HL-60 (cell line): ENCODE results near the gene TMEM151A.
"Not testable (repeated sequence)": the region's sequence is repeated elsewhere in the genome, so short reads cannot be mapped to it uniquely, and the experiment has no call there.

Experiments used
- DNase-seq, 2 experiments: peaks; one replicate each; pipeline ENCODE4 v3.0.0-alpha.2; 2010 to 2020; ENCODE audit warnings: low read depth in 1 of 2, low spot score in 1 of 2
- H3K27ac ChIP-seq: fragments of 250-450 bp; sonication (Bioruptor Pico); replicated peaks from 2 replicates; pipeline ENCODE4 v1.5.1; 2020; ENCODE audit warnings: mild to moderate bottlenecking, moderate library complexity
- H3K27me3 ChIP-seq: fragments of 250-450 bp; sonication (Bioruptor Pico); 2 replicates; pipeline ENCODE4 v1.5.1; 2021; ENCODE audit warnings: mild to moderate bottlenecking, moderate library complexity; ENCODE audit not compliant: insufficient read depth, poor library complexity, severe bottlenecking
- H3K4me3 ChIP-seq: replicated peaks from 2 replicates; pipeline ENCODE4 v1.5.1; 2011; ENCODE audit warnings: mild to moderate bottlenecking, control low read depth, low read length; ENCODE audit not compliant: insufficient read depth
- GABPA ChIP-seq: IDR thresholded peaks from 2 replicates; pipeline ENCODE4 v1.6.1; 2012; ENCODE audit warnings: low read depth
- POLR2AphosphoS5 ChIP-seq: IDR thresholded peaks from 2 replicates; pipeline ENCODE4 v1.6.1; 2012; ENCODE audit warnings: low read depth
- SPI1 ChIP-seq: IDR thresholded peaks from 2 replicates; pipeline ENCODE4 v1.6.1; 2012; ENCODE audit warnings: low read depth, mild to moderate bottlenecking, borderline replicate concordance
- TF ChIP-seq, protein P1 (sequence below): IDR thresholded peaks from 2 replicates; pipeline ENCODE4 v1.6.1; 2012; ENCODE audit warnings: low read depth; ENCODE audit not compliant: insufficient replicate concordance
- TF ChIP-seq, protein P2 (sequence below): IDR thresholded peaks from one replicate; pipeline ENCODE4 v1.5.1; 2011; ENCODE audit warnings: low read length, control low read depth, inconsistent platforms; ENCODE audit not compliant: insufficient read depth

Gene TMEM151A

DNA sequence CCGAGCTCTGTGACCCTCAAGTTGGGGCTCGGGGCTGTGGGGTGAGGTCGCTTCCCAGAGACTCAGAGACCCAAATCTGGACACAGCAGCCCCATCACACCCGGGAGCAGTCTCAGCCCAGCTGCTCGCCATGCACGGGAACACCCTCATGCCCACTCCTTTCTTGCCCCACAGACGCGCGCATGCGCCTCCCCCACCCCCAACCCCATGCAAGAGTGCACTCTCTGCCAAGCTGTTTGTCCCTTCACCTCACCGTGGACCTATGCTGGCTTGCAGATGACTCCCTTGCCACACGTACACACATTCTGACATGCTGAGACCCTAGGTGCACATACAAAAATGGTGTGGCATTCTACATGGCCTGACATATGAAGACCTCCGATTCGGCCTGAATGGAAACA is 25.6 kb downstream of the TMEM151A start:
- Histone ChIP-seq H3K27ac (peak overlapping the region; percentile 68), H3K4me3 (no peak overlapping the region), H3K27me3 (no peaks in the 10 kb centered on the region)
- DNase-seq, result no peak
- TF ChIP-seq SPI1 (no peak), GABPA (no peak), POLR2AphosphoS5 (no peak)
- TF ChIP-seq, protein P1, sequence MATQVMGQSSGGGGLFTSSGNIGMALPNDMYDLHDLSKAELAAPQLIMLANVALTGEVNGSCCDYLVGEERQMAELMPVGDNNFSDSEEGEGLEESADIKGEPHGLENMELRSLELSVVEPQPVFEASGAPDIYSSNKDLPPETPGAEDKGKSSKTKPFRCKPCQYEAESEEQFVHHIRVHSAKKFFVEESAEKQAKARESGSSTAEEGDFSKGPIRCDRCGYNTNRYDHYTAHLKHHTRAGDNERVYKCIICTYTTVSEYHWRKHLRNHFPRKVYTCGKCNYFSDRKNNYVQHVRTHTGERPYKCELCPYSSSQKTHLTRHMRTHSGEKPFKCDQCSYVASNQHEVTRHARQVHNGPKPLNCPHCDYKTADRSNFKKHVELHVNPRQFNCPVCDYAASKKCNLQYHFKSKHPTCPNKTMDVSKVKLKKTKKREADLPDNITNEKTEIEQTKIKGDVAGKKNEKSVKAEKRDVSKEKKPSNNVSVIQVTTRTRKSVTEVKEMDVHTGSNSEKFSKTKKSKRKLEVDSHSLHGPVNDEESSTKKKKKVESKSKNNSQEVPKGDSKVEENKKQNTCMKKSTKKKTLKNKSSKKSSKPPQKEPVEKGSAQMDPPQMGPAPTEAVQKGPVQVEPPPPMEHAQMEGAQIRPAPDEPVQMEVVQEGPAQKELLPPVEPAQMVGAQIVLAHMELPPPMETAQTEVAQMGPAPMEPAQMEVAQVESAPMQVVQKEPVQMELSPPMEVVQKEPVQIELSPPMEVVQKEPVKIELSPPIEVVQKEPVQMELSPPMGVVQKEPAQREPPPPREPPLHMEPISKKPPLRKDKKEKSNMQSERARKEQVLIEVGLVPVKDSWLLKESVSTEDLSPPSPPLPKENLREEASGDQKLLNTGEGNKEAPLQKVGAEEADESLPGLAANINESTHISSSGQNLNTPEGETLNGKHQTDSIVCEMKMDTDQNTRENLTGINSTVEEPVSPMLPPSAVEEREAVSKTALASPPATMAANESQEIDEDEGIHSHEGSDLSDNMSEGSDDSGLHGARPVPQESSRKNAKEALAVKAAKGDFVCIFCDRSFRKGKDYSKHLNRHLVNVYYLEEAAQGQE, result no peak
- TF ChIP-seq, protein P2, sequence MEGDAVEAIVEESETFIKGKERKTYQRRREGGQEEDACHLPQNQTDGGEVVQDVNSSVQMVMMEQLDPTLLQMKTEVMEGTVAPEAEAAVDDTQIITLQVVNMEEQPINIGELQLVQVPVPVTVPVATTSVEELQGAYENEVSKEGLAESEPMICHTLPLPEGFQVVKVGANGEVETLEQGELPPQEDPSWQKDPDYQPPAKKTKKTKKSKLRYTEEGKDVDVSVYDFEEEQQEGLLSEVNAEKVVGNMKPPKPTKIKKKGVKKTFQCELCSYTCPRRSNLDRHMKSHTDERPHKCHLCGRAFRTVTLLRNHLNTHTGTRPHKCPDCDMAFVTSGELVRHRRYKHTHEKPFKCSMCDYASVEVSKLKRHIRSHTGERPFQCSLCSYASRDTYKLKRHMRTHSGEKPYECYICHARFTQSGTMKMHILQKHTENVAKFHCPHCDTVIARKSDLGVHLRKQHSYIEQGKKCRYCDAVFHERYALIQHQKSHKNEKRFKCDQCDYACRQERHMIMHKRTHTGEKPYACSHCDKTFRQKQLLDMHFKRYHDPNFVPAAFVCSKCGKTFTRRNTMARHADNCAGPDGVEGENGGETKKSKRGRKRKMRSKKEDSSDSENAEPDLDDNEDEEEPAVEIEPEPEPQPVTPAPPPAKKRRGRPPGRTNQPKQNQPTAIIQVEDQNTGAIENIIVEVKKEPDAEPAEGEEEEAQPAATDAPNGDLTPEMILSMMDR, result no peak

DNA sequence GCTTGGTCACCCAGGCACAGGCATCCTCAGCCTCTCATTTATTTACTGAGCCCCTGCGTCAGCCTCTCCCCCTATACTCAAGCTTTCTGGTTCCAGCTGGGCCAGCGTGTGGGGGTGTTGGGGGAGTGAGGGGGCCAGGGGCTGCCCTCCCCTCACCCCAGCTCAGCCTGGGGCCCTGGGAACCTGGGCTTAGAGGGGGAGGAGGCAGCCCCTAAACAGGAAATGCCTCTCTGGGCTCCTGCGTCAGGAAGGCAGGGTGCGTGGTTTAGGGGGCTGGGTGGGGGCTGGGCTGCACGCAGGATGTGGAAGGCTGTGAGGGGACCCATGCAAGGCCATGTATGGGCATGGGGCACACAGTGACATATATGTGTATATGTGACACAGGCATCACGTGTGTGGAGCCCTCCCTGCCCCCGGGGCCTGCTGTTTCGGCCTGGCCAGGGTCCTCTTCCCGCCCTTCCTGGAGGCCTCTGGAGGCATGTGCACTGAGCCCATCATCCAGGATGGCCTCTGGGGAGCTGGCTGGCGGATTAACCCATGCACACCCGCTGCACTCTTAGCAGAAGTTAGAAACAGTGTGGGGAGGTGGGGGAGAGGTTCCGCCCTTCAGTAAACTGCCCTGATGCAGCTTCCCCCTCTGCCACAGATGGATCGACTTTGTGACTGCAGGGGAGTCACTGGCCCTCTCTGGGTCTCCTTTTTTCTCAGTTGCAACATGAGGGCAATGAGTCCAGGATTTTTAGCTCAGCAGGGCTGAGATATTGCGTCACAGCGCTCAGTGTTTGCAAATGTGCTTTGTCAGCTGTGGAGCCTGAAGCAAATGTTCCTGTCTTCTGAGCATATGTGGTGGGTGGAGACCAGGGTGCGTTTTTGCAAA is 26.3 kb downstream of the TMEM151A start:
- Histone ChIP-seq H3K4me3 (no peak overlapping the region), H3K27me3 (no peaks in the 10 kb centered on the region), H3K27ac (peak overlapping the region; percentile 68)
- TF ChIP-seq SPI1, result peak; percentile 52; the same call in 1 of the 2 replicates
- TF ChIP-seq, protein P2, result no peak
- peak; percentile 47; the same call in 1 of the 2 replicates for TF ChIP-seq GABPA
- peak; percentile 81 for TF ChIP-seq POLR2AphosphoS5
- peak; percentile 98 for DNase-seq

DNA sequence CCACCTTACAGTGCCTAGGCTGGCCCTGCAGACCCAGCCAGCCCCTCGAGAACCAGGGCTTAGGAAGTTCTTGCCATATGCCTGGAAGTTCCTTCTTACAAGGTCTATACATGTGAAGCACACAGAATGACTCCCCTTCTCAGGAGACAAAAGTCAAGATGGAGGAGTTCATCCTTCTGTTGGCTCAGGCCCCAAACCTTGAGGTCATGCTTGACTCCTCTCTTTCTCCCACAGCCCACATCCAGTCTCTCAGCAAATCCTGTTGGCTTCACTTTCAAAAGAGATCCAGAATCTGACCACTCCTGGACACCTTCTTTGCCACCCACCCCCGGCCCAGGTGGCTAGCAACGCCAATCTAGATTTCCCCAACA is 26.9 kb downstream of the TMEM151A start:
- Histone ChIP-seq H3K4me3 (no peak overlapping the region), H3K27me3 (no peaks in the 10 kb centered on the region), H3K27ac (peak overlapping the region; percentile 68)
- DNase-seq, result no peak
- no peak for TF ChIP-seq POLR2AphosphoS5
- TF ChIP-seq, protein P1, result no peak
- TF ChIP-seq, protein P2, result no peak

DNA sequence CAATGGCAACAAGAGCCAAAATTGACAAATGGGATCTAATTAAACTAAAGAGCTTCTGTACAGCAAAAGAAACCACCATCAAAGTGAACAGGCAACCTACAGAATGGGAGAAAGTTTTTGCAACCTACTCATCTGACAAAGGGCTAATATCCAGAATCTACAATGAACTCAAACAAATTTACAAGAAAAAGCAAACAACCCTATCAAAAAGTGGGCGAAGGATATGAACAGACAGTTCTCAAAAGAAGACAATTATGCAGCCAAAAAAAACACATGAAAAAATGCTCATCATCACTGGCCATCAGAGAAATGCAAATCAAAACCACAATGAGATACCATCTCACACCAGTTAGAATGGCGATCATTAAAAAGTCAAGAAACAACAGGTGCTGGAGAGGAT is 28.6 kb downstream of the TMEM151A start:
- not testable (repeated sequence) for DNase-seq, H3K27ac ChIP-seq, H3K4me3 ChIP-seq, H3K27me3 ChIP-seq

DNA sequence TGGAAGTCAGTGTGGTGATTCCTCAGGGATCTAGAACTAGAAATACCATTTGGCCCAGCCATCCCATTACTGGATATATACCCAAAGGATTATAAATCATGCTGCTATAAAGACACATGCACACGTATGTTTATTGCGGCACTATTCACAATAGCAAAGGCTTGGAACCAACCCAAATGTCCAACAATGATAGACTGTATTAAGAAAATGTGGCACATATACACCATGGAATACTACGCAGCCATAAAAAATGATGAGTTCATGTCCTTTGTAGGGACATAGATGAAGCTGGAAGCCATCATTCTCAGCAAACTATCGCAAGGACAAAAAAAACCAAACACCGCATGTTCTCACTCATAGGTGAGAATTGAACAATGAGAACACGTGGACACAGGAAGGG is 29.1 kb downstream of the TMEM151A start:
- H3K4me3 ChIP-seq, H3K27ac ChIP-seq, DNase-seq, H3K27me3 ChIP-seq: not testable (repeated sequence)
